ENCODE results near the gene CDKAL1. TPM values are rescaled to one million over a fixed set of nuclear protein-coding genes. Genes with fewer than 3 reads are reported as not detected.

Gene CDKAL1
- total RNA-seq, 4 donors from 2014 or later = 10.3 to 11.2 (median 10.5) TPM

GRCh38 chr6:21064756-21065340, 530.6 kb downstream of the CDKAL1 start:
- DNase-seq (ENCODE audit: extremely low spot score) = no peak
- intact Hi-C loops (cut with DNase I) = no loop called here
- Histone ChIP-seq H3K9me3 (peaks cover 0 to under 1% (median 0%) of the 10 kb centered on the region in 4 donors), H3K4me1 (no peaks in the 10 kb centered on the region), H3K4me3 (no peak overlapping the region), H3K36me3 (peaks cover 0 to 10% (median 3%) of the 10 kb centered on the region in 4 donors), H3K27ac (replicated peaks in 1 of 4) (no peak overlapping the region), H3K27me3 (no peaks in the 10 kb centered on the region)
- whole genome bisulfite sequencing = 31% methylated on average over 1 of the region's 1 CpG
- TF ChIP-seq POLR2AphosphoS5 (IDR thresholded peaks at IDR 0.05) = no peak
- TF ChIP-seq EP300 (IDR thresholded peaks at IDR 0.05) = no peak
- no peak for TF ChIP-seq POLR2A (IDR thresholded peaks at IDR 0.05; ENCODE audit: low read depth)
- no peak for TF ChIP-seq CTCF (IDR thresholded peaks at IDR 0.05)

DNA sequence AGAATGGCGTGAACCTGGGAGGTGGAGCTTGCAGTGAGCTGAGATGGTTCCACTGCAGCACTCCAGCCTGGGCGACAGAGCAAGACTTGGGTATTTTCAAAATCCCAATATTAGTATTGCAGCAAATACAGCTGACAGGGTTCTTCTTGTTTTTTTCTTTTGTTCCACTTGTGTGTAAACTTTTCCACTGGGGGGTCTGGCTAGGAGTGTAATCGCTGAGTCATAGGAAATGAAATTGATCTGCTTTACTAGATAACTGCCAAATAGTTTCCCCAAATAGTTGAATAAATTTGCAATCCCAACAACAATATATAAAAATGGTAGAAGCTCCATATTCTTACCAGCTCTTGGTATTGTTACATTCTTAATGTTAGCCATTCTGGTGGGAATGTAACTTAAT, 533.3 kb downstream of the CDKAL1 start:
- DNase-seq (ENCODE audit: extremely low spot score) = no peak
- TF ChIP-seq EP300 (IDR thresholded peaks at IDR 0.05) (no peak), POLR2AphosphoS5 (IDR thresholded peaks at IDR 0.05) (no peak), POLR2A (IDR thresholded peaks at IDR 0.05; ENCODE audit: low read depth) (no peak), CTCF (IDR thresholded peaks at IDR 0.05) (no peak)
- 96% methylated on average over 3 of the region's 3 CpGs for WGBS
- Histone ChIP-seq H3K4me3 (no peak overlapping the region), H3K4me1 (no peaks in the 10 kb centered on the region), H3K36me3 (peaks cover 0 to 10% (median 3%) of the 10 kb centered on the region in 4 donors), H3K27me3 (no peaks in the 10 kb centered on the region), H3K27ac (replicated peaks in 1 of 4) (no peak overlapping the region), H3K9me3 (no peaks in the 10 kb centered on the region)
- intact Hi-C loops (cut with DNase I) = no loop called here

DNA sequence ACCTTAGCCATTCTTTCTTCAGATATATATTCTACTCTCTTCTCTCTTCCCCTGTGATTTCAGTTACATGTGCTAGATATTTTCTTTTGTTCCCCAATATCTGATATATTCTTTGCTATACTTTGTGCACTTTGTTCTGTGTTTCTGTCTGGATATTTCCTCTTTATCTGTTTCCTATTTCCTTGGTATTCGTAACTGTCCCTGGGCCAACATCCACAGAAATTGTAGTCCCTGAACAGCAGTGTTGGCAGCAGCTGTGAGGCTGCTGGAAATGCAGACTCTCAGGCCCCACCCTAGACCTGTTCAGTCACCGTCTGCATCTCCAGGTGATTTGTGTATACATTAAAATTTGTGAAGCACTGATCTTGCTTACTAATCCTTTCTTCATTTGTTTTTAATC, 536.4 kb downstream of the CDKAL1 start:
- Histone ChIP-seq H3K4me3 (no peak overlapping the region), H3K4me1 (no peaks in the 10 kb centered on the region), H3K36me3 (peaks cover 0 to 10% (median 3%) of the 10 kb centered on the region in 4 donors), H3K27ac (replicated peaks in 1 of 4) (no peak overlapping the region), H3K9me3 (peaks cover 0 to 7% (median 3%) of the 10 kb centered on the region in 4 donors), H3K27me3 (no peaks in the 10 kb centered on the region)
- intact Hi-C loops (cut with DNase I) = no loop called here
- no peak for TF ChIP-seq POLR2A (IDR thresholded peaks at IDR 0.05; ENCODE audit: low read depth)
- WGBS = 51% methylated on average over 2 of the region's 2 CpGs
- DNase-seq (ENCODE audit: extremely low spot score) = no peak

DNA sequence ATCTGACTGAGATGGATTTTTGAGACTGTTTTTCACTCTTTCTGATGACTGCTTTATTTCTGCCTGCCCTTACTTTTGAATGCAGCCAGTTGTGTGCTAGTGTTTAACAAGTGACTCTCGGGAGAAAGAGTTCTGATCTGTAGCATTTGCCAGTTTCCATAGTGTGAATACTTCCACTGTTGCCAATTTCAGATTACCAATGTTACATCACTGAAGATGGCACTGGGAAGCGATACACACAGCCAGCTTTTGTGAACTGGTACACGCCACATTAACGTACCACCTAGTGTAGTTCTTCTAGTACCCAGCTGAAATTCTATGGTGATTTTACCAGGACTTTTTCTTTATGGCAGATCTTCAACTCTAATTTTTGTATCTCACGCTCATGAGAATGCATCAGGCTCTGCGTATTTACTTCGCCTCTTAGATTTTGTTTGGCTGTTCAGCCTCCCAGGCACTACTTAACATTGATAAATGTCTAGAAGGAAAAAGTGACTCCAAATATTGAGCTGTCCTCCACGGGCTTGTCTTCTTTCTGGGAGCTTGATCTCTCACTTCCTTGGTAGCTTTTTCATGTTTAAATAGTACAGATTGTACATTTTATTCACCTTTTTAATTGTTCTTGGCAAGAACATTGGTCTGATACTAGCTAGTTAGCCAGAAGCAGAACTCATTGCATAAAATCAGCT, 537.7 kb downstream of the CDKAL1 start:
- TF ChIP-seq EP300 (IDR thresholded peaks at IDR 0.05) = no peak
- no peak for TF ChIP-seq POLR2A (IDR thresholded peaks at IDR 0.05; ENCODE audit: low read depth)
- no peak for TF ChIP-seq CTCF (IDR thresholded peaks at IDR 0.05)
- Histone ChIP-seq H3K27ac (replicated peaks in 1 of 4) (no peak overlapping the region), H3K36me3 (peaks cover 0 to 3% (median under 1%) of the 10 kb centered on the region in 4 donors), H3K27me3 (no peaks in the 10 kb centered on the region), H3K9me3 (peaks cover 0 to 7% (median 3%) of the 10 kb centered on the region in 4 donors), H3K4me1 (no peaks in the 10 kb centered on the region), H3K4me3 (no peak overlapping the region)
- 84% methylated on average over 8 of the region's 8 CpGs for WGBS
- DNase-seq (ENCODE audit: extremely low spot score) = no peak
- intact Hi-C loops (cut with DNase I) = no loop called here

DNA sequence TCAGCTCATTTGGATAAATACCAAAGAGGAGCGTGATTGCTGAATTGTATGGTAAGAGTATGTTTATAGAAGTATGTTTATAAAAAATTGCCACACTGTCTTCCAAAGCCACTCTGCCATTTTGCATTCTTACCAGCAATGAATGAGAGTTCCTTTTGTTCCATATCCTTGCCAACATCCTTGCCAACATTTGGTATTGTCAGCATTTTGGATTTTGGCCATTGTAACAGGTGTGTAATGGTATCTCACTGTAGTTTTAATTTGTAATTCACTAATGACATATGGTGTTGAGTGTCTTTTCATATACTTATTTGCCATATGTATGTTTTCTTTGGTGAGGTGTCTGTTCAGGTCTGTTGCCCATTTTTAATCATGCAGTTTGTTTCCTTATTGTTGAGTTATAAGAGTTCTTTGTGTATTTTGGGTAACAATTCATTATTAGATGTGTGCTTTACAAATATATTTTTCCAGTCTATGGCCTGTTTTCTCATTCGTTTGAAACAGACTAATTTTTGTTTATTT, 539.1 kb downstream of the CDKAL1 start:
- Histone ChIP-seq H3K9me3 (peaks cover 0 to 7% (median 3%) of the 10 kb centered on the region in 4 donors), H3K27ac (replicated peaks in 1 of 4) (no peak overlapping the region), H3K4me1 (no peaks in the 10 kb centered on the region), H3K27me3 (no peaks in the 10 kb centered on the region), H3K36me3 (no peaks in the 10 kb centered on the region), H3K4me3 (no peak overlapping the region)
- DNase-seq (ENCODE audit: extremely low spot score) = no peak
- TF ChIP-seq POLR2AphosphoS5 (IDR thresholded peaks at IDR 0.05) = no peak
- TF ChIP-seq EP300 (IDR thresholded peaks at IDR 0.05) = no peak
- TF ChIP-seq POLR2A (IDR thresholded peaks at IDR 0.05; ENCODE audit: low read depth) = no peak
- no peak for TF ChIP-seq CTCF (IDR thresholded peaks at IDR 0.05)
- WGBS = 94% methylated on average over 2 of the region's 2 CpGs
- intact Hi-C loops (cut with DNase I) = no loop called here

All from esophagus muscularis mucosa (tissue), 4 donors.